NCI-H446 treated with DMSO at 0.1 percent for 48 hours (cell line): ENCODE measurements around the gene SPATS2.
"Not testable (repeated sequence)": the region's sequence is repeated elsewhere in the genome, so short reads cannot be mapped to it uniquely, and the experiment has no call there.

Experiments used
- DNase-seq: peaks from one replicate; lab custom pipeline; 2025; lab: John Stamatoyannopoulos, UW

SPATS2 gene

GRCh38 chr12:49410818-49411217 is 43.6 kb downstream of the SPATS2 start:
- DNase-seq = no peak

- no peak for DNase-seq
Observed at GRCh38 chr12:49413010-49413409, 45.7 kb downstream of the SPATS2 start.

- DNase-seq = no peak
Observed at GRCh38 chr12:49413796-49414195, 46.5 kb downstream of the SPATS2 start.

GRCh38 chr12:49414364-49414763 is 47.1 kb downstream of the SPATS2 start:
- DNase-seq = no peak

- no peak for DNase-seq
Observed at GRCh38 chr12:49415521-49415970, 48.3 kb downstream of the SPATS2 start.

GRCh38 chr12:49416892-49417291 is 49.6 kb downstream of the SPATS2 start:
- DNase-seq = no peak

GRCh38 chr12:49417558-49417957 is 50.3 kb downstream of the SPATS2 start:
- no peak for DNase-seq

- no peak for DNase-seq
Observed at GRCh38 chr12:49420556-49420955, 53.3 kb downstream of the SPATS2 start.

GRCh38 chr12:49422114-49422513 is 54.9 kb downstream of the SPATS2 start:
- no peak for DNase-seq

GRCh38 chr12:49428793-49429192 is 61.5 kb downstream of the SPATS2 start:
- DNase-seq = peak; percentile 15

- no peak for DNase-seq
Observed at GRCh38 chr12:49432616-49433015, 65.4 kb downstream of the SPATS2 start.

GRCh38 chr12:49436799-49437198 is 69.5 kb downstream of the SPATS2 start:
- DNase-seq = not testable (repeated sequence)

- no peak for DNase-seq
Observed at GRCh38 chr12:49439042-49439441, 71.8 kb downstream of the SPATS2 start.

- DNase-seq = no peak
Observed at GRCh38 chr12:49440035-49440434, 72.8 kb downstream of the SPATS2 start.

- no peak for DNase-seq
Observed at GRCh38 chr12:49442915-49443314, 75.7 kb downstream of the SPATS2 start.

- no peak for DNase-seq
Observed at GRCh38 chr12:49446571-49446970, 79.3 kb downstream of the SPATS2 start.

- DNase-seq = no peak
Observed at GRCh38 chr12:49448858-49449257, 81.6 kb downstream of the SPATS2 start.

- no peak for DNase-seq
Observed at GRCh38 chr12:49451468-49452259, 84.4 kb downstream of the SPATS2 start.

GRCh38 chr12:49455501-49455900 is 88.2 kb downstream of the SPATS2 start:
- no peak for DNase-seq

- DNase-seq = no peak
Observed at GRCh38 chr12:49456131-49456679, 88.9 kb downstream of the SPATS2 start.

- DNase-seq = no peak
Observed at GRCh38 chr12:49458816-49459215, 91.6 kb downstream of the SPATS2 start.

GRCh38 chr12:49461221-49461620 is 94.0 kb downstream of the SPATS2 start:
- DNase-seq = no peak

GRCh38 chr12:49462083-49462744 is 95.0 kb downstream of the SPATS2 start:
- DNase-seq = no peak
